Progenitor cell of endocrine pancreas (in vitro differentiated cells): Measurements from ENCODE around the gene GREM1. TPM values are rescaled to one million over a fixed set of nuclear protein-coding genes. Genes with fewer than 3 reads are reported as not detected.

Source experiments
- DNase-seq: peaks from one replicate; pipeline ENCODE4 v3.0.0; 2021; ENCODE audit warnings: low spot score; ENCODE audit not compliant: unreplicated experiment
- H3K27ac Mint-ChIP-seq: 2 replicates; pipeline ENCODE4 v1.8.0; 2021; ENCODE audit warnings: mild to moderate bottlenecking, moderate library complexity, mixed read lengths
- H3K27me3 Mint-ChIP-seq: 2 replicates; pipeline ENCODE4 v1.8.0; 2021; ENCODE audit warnings: mixed read lengths
- H3K36me3 Mint-ChIP-seq: 2 replicates; pipeline ENCODE4 v1.8.0; 2022; ENCODE audit warnings: mixed read lengths; ENCODE audit not compliant: insufficient read depth
- H3K4me1 Mint-ChIP-seq: 2 replicates; pipeline ENCODE4 v1.8.0; 2021; ENCODE audit warnings: low read depth, mixed read lengths
- H3K4me3 Mint-ChIP-seq: 2 replicates; pipeline ENCODE4 v1.8.0; 2021; ENCODE audit warnings: low read depth, mild to moderate bottlenecking, moderate library complexity, mixed read lengths
- H3K9me3 Mint-ChIP-seq: 2 replicates; pipeline ENCODE4 v1.8.0; 2021; ENCODE audit warnings: low read depth, mixed read lengths
- CTCF ChIP-seq: fragments of 200-600 bp; sonication (generic); IDR thresholded peaks from one replicate; pipeline ENCODE4 v1.5.0; 2021; ENCODE audit warnings: antibody characterized with exemption, mild to moderate bottlenecking; ENCODE audit not compliant: unreplicated experiment
- total RNA-seq: library from RNA; stranded (reverse); gene quantifications from 2 replicates; pipeline ENCODE4 v1.2.1, GENCODE V29; 2021

Gene GREM1
- total RNA-seq, 1 donor from 2014 or later: 0.17 TPM

GRCh38 chr15:32674681-32675080 is 43.1 kb upstream of the GREM1 start:
- no peak overlapping the region for H3K27ac Mint-ChIP-seq
- H3K9me3 Mint-ChIP-seq: no peaks in the 10 kb centered on the region
- no peak overlapping the region for H3K4me3 Mint-ChIP-seq
- TF ChIP-seq CTCF: no peak
- DNase-seq: no peak
- H3K4me1 Mint-ChIP-seq: peaks cover 12% of the 10 kb centered on the region
- H3K27me3 Mint-ChIP-seq: no peaks in the 10 kb centered on the region
- H3K36me3 Mint-ChIP-seq: no peaks in the 10 kb centered on the region

GRCh38 chr15:32675466-32675865 is 42.3 kb upstream of the GREM1 start:
- DNase-seq: no peak
- Mint-ChIP-seq H3K9me3 (no peaks in the 10 kb centered on the region), H3K4me1 (peaks cover 12% of the 10 kb centered on the region), H3K27ac (no peak overlapping the region), H3K36me3 (no peaks in the 10 kb centered on the region), H3K27me3 (no peaks in the 10 kb centered on the region), H3K4me3 (no peak overlapping the region)
- TF ChIP-seq CTCF: no peak

GRCh38 chr15:32676169-32676568 is 41.6 kb upstream of the GREM1 start:
- Mint-ChIP-seq H3K27me3 (no peaks in the 10 kb centered on the region), H3K9me3 (no peaks in the 10 kb centered on the region), H3K4me1 (peaks cover 12% of the 10 kb centered on the region), H3K36me3 (no peaks in the 10 kb centered on the region), H3K27ac (peak overlapping the region; percentile 35), H3K4me3 (no peak overlapping the region)
- DNase-seq: no peak
- TF ChIP-seq CTCF: no peak

- H3K4me3 Mint-ChIP-seq: no peak overlapping the region
- H3K4me1 Mint-ChIP-seq: peaks cover 12% of the 10 kb centered on the region
- DNase-seq: no peak
- no peaks in the 10 kb centered on the region for H3K27me3 Mint-ChIP-seq
- TF ChIP-seq CTCF: no peak
- no peaks in the 10 kb centered on the region for H3K36me3 Mint-ChIP-seq
- H3K9me3 Mint-ChIP-seq: no peaks in the 10 kb centered on the region
- no peak overlapping the region for H3K27ac Mint-ChIP-seq
Observed at GRCh38 chr15:32677238-32677750, 40.5 kb upstream of the GREM1 start.

- Mint-ChIP-seq H3K27ac (no peak overlapping the region), H3K4me1 (peaks cover 12% of the 10 kb centered on the region), H3K36me3 (no peaks in the 10 kb centered on the region), H3K4me3 (no peak overlapping the region), H3K9me3 (no peaks in the 10 kb centered on the region), H3K27me3 (no peaks in the 10 kb centered on the region)
- no peak for DNase-seq
- peak; percentile 8 for TF ChIP-seq CTCF
Observed at GRCh38 chr15:32679298-32679690, 38.5 kb upstream of the GREM1 start.
